Measurements from ENCODE around the gene B4GALNT4.
"Not testable (repeated sequence)": the region's sequence is repeated elsewhere in the genome, so short reads cannot be mapped to it uniquely, and the experiment has no call there.

The B4GALNT4 gene

GRCh38 chr11:418343-419247 lies 49.3 kb downstream of the B4GALNT4 start:
- no peak for DNase-seq (ENCODE audit: low read depth in 3 of 3, low spot score in 1 of 3)

DNA sequence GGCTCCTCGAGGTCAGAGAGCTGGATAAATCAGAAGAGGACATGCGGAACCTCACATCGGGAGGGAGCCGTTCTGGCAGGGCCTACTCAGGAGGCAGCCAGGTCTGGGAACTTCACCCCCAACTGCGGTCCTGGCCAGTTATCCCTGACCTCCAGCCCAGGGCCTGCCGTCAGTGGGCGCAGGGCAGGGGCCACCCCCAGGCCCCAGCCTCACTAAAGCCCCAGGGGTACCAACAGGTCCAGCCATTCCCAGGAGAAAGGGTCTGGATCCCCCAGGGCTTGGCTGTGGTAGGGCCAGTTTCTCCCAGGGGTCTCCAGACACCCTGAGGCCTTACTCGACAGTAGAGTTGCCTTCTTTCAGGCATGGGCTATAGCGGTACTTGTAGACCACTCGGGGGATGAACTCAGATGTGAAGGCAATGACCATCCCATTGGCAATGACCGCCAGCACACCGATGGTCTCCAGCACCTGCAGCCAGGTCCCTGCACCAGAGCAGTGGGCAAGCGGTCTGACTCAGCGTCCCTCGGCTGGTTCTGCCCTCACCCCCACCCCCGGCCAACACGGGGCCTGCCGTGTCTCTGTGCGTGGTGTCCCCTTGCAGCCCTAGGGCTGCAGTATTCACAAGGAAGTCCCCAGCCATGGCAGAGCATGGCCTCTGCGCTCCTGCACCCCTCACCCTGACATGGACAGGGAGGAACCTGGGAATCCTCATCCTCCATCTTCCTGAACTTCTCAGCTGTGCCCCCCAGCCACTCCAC lies 50.1 kb downstream of the B4GALNT4 start:
- no peak for DNase-seq (ENCODE audit: low read depth in 3 of 3, low spot score in 1 of 3)

- DNase-seq (ENCODE audit: low read depth in 3 of 3, low spot score in 1 of 3): no peak
Observed at GRCh38 chr11:420054-420910, 51.0 kb downstream of the B4GALNT4 start.

DNA sequence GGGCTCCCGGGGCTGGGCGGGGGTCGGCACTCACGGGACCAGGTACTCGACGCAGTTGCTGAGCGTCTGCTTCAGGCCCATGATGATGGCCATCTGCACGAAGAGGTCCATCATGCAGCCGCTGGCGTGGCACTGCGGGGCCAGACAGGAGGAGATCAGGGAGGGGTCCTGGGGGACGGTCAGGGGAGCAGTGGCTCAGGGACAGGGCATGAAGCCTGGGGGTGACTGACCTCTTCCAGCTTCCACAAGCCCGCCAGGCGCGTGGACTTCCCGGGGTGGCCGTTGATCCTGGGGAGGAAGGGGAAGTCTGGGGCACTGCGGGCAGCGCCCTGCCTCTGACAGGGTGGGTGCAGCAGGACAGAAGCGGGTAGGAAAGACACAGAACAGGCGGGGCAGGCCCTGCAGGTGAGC lies 51.6 kb downstream of the B4GALNT4 start:
- DNase-seq (ENCODE audit: low read depth in 3 of 3, low spot score in 1 of 3): no peak

GRCh38 chr11:422249-422656 lies 53.0 kb downstream of the B4GALNT4 start:
- no peak for DNase-seq (ENCODE audit: low read depth in 3 of 3, low spot score in 1 of 3)

GRCh38 chr11:424232-424631 lies 54.9 kb downstream of the B4GALNT4 start:
- no peak for DNase-seq (ENCODE audit: low read depth in 3 of 3, low spot score in 1 of 3)

- not testable (repeated sequence) for DNase-seq (ENCODE audit: low read depth in 3 of 3, low spot score in 1 of 3)
Observed at GRCh38 chr11:424766-425165, 55.5 kb downstream of the B4GALNT4 start.

DNA sequence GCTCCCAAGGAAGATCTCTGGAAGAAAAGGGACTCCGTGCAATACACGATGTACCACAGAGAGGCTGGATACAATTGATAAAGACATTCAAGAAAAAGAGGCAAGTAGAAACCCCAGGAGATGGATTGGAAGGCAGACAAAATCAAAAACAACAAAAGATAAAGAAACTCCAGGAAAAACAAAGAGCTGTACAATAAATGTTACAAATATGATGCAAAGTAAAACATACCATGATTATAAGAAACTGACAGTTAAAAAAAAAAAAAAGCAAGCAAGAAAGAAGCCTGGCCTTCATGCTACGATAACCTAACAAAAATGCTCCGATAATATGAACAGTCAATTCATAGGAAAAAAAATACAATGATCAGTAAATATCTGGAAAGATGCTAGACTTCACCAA lies 56.0 kb downstream of the B4GALNT4 start:
- DNase-seq (ENCODE audit: low read depth in 3 of 3, low spot score in 1 of 3): no peak

- no peak for DNase-seq (ENCODE audit: low read depth in 3 of 3, low spot score in 1 of 3)
Observed at GRCh38 chr11:426851-427250, 57.6 kb downstream of the B4GALNT4 start.

DNA sequence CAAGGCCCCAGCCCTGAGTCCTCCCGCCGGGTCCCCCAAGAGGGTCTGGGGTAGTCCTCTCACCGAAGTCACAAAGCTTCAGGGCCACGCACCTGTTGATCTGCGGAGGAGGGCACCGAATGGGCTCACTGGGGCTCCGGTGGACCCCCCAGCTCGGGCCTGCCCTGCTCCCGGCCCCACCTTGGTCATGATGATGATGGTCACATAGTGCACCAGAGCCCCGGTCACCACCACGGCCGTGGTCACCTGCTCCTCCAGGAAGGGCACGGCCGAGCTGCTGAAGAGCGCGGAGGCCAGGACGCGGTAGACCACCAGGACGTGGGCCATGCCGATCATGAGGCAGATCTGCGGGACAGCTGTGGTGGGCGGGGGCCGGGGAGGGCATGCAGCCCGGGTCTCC lies 59.0 kb downstream of the B4GALNT4 start:
- DNase-seq (ENCODE audit: low read depth in 3 of 3, low spot score in 1 of 3): no peak

- no peak for DNase-seq (ENCODE audit: low read depth in 3 of 3, low spot score in 1 of 3)
Observed at GRCh38 chr11:429391-429790, 60.1 kb downstream of the B4GALNT4 start.

- no peak for DNase-seq (ENCODE audit: low read depth in 3 of 3, low spot score in 1 of 3)
Observed at GRCh38 chr11:429931-430456, 60.7 kb downstream of the B4GALNT4 start.

Data from stimulated activated CD4-positive, alpha-beta T cell treated with anti-CD3 and anti-CD28 coated beads, TNF-alpha, amount 100 ng/mL, for 1 hour (primary cell).